ENCODE data around the gene PARD3. TPM values are rescaled to one million over a fixed set of nuclear protein-coding genes. Genes with fewer than 3 reads are reported as not detected.

PARD3 gene
- total RNA-seq, 2 donors from 2014 or later: 59.6 to 74.6 TPM

DNA sequence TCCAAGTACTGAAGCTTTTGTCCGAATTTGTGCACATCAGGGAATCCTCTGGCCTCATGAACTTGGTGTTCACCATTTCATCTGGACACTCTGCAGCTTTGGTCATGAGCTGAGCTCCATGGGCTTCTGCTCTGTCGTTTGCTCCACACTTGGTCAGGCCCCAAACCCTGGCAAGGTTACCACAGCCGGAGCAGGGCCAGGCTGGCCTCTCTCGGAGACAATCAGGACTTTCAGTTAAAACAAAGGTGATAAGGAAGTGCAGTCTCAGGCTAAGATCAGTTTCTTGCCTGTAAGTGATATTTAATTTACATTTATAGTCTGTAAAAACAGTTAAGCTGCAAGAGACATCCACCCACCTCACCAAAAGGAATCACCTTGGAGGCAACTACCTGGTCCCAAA is 558.9 kb downstream of the PARD3 start:
- no peak overlapping the region for H3K9ac ChIP-seq (ENCODE audit: extremely low read depth, low read length, poor library complexity, severe bottlenecking)
- H3K36me3 ChIP-seq (ENCODE audit: control insufficient read depth, insufficient read depth, low read length): no peaks in the 10 kb centered on the region
- Mint-ChIP-seq H3K27me3 (ENCODE audit: insufficient read depth) (no peaks in the 10 kb centered on the region), H3K9me3 (peaks cover 14% of the 10 kb centered on the region), H3K4me1 (peaks cover 22% of the 10 kb centered on the region), H3K27ac (peak overlapping the region; percentile 74), H3K36me3 (ENCODE audit: low read depth) (peaks cover 21% of the 10 kb centered on the region), H3K4me3 (no peak overlapping the region)
- H3K4me3 ChIP-seq (ENCODE audit: low read length): no peak overlapping the region
- 79 to 87% methylated on average over 3 to 4 of the region's 4 CpGs for whole genome bisulfite sequencing, 2 experiments (ENCODE audit: insufficient coverage in 1 of 2, insufficient read length in 1 of 2)
- no peak for DNase-seq
- TF ChIP-seq, protein P1, sequence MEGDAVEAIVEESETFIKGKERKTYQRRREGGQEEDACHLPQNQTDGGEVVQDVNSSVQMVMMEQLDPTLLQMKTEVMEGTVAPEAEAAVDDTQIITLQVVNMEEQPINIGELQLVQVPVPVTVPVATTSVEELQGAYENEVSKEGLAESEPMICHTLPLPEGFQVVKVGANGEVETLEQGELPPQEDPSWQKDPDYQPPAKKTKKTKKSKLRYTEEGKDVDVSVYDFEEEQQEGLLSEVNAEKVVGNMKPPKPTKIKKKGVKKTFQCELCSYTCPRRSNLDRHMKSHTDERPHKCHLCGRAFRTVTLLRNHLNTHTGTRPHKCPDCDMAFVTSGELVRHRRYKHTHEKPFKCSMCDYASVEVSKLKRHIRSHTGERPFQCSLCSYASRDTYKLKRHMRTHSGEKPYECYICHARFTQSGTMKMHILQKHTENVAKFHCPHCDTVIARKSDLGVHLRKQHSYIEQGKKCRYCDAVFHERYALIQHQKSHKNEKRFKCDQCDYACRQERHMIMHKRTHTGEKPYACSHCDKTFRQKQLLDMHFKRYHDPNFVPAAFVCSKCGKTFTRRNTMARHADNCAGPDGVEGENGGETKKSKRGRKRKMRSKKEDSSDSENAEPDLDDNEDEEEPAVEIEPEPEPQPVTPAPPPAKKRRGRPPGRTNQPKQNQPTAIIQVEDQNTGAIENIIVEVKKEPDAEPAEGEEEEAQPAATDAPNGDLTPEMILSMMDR (conservative IDR thresholded peaks at IDR 0.05): no peak
- no peaks in the 10 kb centered on the region for H3K27me3 ChIP-seq (ENCODE audit: control insufficient read depth, insufficient read depth, low read length, poor library complexity, severe bottlenecking)
- peaks cover 14% of the 10 kb centered on the region for H3K9me3 ChIP-seq (ENCODE audit: control insufficient read depth, low read length)
- H3K27ac ChIP-seq (ENCODE audit: low read depth, low read length): no peak overlapping the region
- peaks cover 6% of the 10 kb centered on the region for H3K4me1 ChIP-seq (ENCODE audit: control insufficient read depth, insufficient read depth, low read length)

DNA sequence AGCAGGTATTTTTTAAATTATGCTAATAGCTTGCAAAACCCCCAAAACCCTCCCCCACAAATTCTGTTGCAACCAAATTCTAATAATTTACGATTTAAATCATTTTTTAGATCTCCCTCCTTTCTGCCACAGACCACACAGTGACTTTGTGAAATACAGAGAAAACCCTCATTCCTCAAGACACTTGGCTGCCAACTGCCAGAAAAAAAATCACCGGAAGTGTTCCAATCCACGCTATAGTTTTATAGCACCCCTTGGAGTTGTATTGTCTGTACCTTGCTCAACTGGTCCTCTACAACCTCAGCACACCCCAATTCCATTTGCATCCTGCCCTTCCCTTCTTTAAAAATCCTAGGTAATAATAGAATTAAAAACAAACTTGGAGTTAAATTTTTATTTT is 560.1 kb downstream of the PARD3 start:
- 89 to 100% methylated on average over 1 to 3 of the region's 3 CpGs for WGBS, 2 experiments (ENCODE audit: insufficient coverage in 1 of 2, insufficient read length in 1 of 2)
- peaks cover 22% of the 10 kb centered on the region for H3K4me1 Mint-ChIP-seq
- no peak overlapping the region for H3K9ac ChIP-seq (ENCODE audit: extremely low read depth, low read length, poor library complexity, severe bottlenecking)
- no peaks in the 10 kb centered on the region for H3K27me3 ChIP-seq (ENCODE audit: control insufficient read depth, insufficient read depth, low read length, poor library complexity, severe bottlenecking)
- H3K27me3 Mint-ChIP-seq (ENCODE audit: insufficient read depth): no peaks in the 10 kb centered on the region
- TF ChIP-seq, protein P1 (conservative IDR thresholded peaks at IDR 0.05): no peak
- peaks cover 13% of the 10 kb centered on the region for H3K9me3 Mint-ChIP-seq
- H3K4me1 ChIP-seq (ENCODE audit: control insufficient read depth, insufficient read depth, low read length): peaks cover 6% of the 10 kb centered on the region
- H3K27ac Mint-ChIP-seq: no peak overlapping the region
- H3K4me3 ChIP-seq (ENCODE audit: low read length): no peak overlapping the region
- peaks cover 12% of the 10 kb centered on the region for H3K9me3 ChIP-seq (ENCODE audit: control insufficient read depth, low read length)
- DNase-seq: no peak
- H3K4me3 Mint-ChIP-seq: no peak overlapping the region
- H3K36me3 ChIP-seq (ENCODE audit: control insufficient read depth, insufficient read depth, low read length): no peaks in the 10 kb centered on the region
- H3K36me3 Mint-ChIP-seq (ENCODE audit: low read depth): peaks cover 18% of the 10 kb centered on the region
- H3K27ac ChIP-seq (ENCODE audit: low read depth, low read length): no peak overlapping the region

DNA sequence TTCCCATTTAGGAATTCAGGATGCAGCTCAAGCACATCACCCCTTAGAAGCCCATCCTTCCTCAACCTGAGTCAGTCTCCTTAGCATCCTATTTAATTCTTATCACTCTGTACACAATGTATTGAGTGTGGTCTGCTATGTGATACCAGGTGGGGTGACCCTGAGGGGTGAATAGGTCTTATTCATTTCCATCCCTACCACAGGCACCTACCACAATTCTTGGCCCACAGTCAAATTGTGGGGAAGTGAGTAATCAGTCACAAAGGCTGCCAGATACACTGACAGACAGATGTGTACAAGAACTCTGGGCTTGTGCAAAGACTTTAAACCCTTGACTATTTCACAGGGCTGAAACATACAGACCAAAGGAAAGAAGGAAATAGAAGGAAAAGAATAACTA is 560.5 kb downstream of the PARD3 start:
- TF ChIP-seq, protein P1 (conservative IDR thresholded peaks at IDR 0.05): no peak
- H3K9me3 ChIP-seq (ENCODE audit: control insufficient read depth, low read length): peaks cover 8% of the 10 kb centered on the region
- peaks cover 6% of the 10 kb centered on the region for H3K4me1 ChIP-seq (ENCODE audit: control insufficient read depth, insufficient read depth, low read length)
- Mint-ChIP-seq H3K27ac (no peak overlapping the region), H3K9me3 (peaks cover 9% of the 10 kb centered on the region), H3K36me3 (ENCODE audit: low read depth) (peaks cover 16% of the 10 kb centered on the region), H3K4me3 (no peak overlapping the region), H3K27me3 (ENCODE audit: insufficient read depth) (no peaks in the 10 kb centered on the region), H3K4me1 (peaks cover 22% of the 10 kb centered on the region)
- H3K27me3 ChIP-seq (ENCODE audit: control insufficient read depth, insufficient read depth, low read length, poor library complexity, severe bottlenecking): no peaks in the 10 kb centered on the region
- H3K27ac ChIP-seq (ENCODE audit: low read depth, low read length): no peak overlapping the region
- H3K36me3 ChIP-seq (ENCODE audit: control insufficient read depth, insufficient read depth, low read length): no peaks in the 10 kb centered on the region
- no peak overlapping the region for H3K9ac ChIP-seq (ENCODE audit: extremely low read depth, low read length, poor library complexity, severe bottlenecking)
- DNase-seq: no peak
- no peak overlapping the region for H3K4me3 ChIP-seq (ENCODE audit: low read length)

All from endodermal cell (in vitro differentiated cells).